K562 (cell line): ENCODE data around the gene POLR2A. TPM values are rescaled to one million over a fixed set of nuclear protein-coding genes. Genes with fewer than 3 reads are reported as not detected.

Experiments used
- ATF1 ChIP-seq, 2 experiments: fragments of 450-650 bp in 1 of 2; IDR thresholded peaks; 2 replicates each; pipeline ENCODE4 v1.6.1; 2016; ENCODE audit warnings: missing compliant biosample characterization in 1 of 2, missing genetic modification characterization in 1 of 2
- BRCA1 ChIP-seq, 2 experiments: fragments of 450-650 bp in 1 of 2; sonication (generic) in 1 of 2; formaldehyde crosslinking in 1 of 2; IDR thresholded peaks; 2 replicates each; pipeline versions ENCODE4 v1.5.0 to v1.6.1; 2017 to 2020; ENCODE audit warnings: mild to moderate bottlenecking in 1 of 2, missing genetic modification reagents in 1 of 2
- DEAF1 ChIP-seq: fragments of 450-650 bp; formaldehyde crosslinking; IDR thresholded peaks from 2 replicates; pipeline ENCODE4 v1.4.0; 2020; ENCODE audit warnings: mild to moderate bottlenecking, moderate library complexity
- HMBOX1 ChIP-seq: sonication (generic); IDR thresholded peaks from 2 replicates; pipeline ENCODE4 v1.6.1; 2016
- L3MBTL2 ChIP-seq: fragments of 450-650 bp; IDR thresholded peaks from 2 replicates; pipeline ENCODE4 v1.6.1; 2016; ENCODE audit warnings: mild to moderate bottlenecking, moderate library complexity
- MEIS2 ChIP-seq: fragments of 450-650 bp; IDR thresholded peaks from 2 replicates; pipeline ENCODE4 v1.6.1; 2014; ENCODE audit warnings: mild to moderate bottlenecking; ENCODE audit not compliant: partially characterized antibody
- MIER1 ChIP-seq: fragments of 450-650 bp; IDR thresholded peaks from 2 replicates; pipeline ENCODE4 v1.6.1; 2016; ENCODE audit warnings: antibody characterized with exemption, mild to moderate bottlenecking, low read depth
- NELFE ChIP-seq: IDR thresholded peaks from 2 replicates; pipeline ENCODE4 v1.6.1; 2011; ENCODE audit warnings: mild to moderate bottlenecking; ENCODE audit not compliant: insufficient read depth, insufficient read length
- PHB2 ChIP-seq: fragments of 450-650 bp; IDR thresholded peaks from 2 replicates; pipeline ENCODE4 v1.6.1; 2017; ENCODE audit warnings: low read depth
- PHF20 ChIP-seq: fragments of 450-650 bp; IDR thresholded peaks from 2 replicates; pipeline ENCODE4 v1.6.1; 2018; ENCODE audit not compliant: partially characterized antibody
- SIN3A ChIP-seq, 2 experiments: fragments of 150-350 bp in 1 of 2; IDR thresholded peaks; 2 replicates each; pipeline ENCODE4 v1.6.1; 2011 to 2016; ENCODE audit warnings: borderline replicate concordance in 2 of 2, low read depth in 2 of 2, low read length in 2 of 2, mild to moderate bottlenecking in 2 of 2, moderate library complexity in 2 of 2; ENCODE audit not compliant: control insufficient read depth in 1 of 2
- TCF3 ChIP-seq: sonication (generic); formaldehyde crosslinking; IDR thresholded peaks from 2 replicates; pipeline ENCODE4 v1.4.0; 2020; ENCODE audit warnings: mild to moderate bottlenecking, missing genetic modification reagents
- TRIM25 ChIP-seq: fragments of 450-650 bp; IDR thresholded peaks from 2 replicates; pipeline ENCODE4 v1.7.0; 2016; ENCODE audit warnings: borderline replicate concordance
- XRCC4 ChIP-seq: IDR thresholded peaks from one replicate; pipeline ENCODE4 v1.6.1; 2011; ENCODE audit not compliant: insufficient read depth, insufficient read length; ENCODE audit errors: extremely low read depth
- YY1 ChIP-seq, 3 experiments: IDR thresholded peaks; 2 replicates each; pipeline ENCODE4 v1.6.1; 2011; ENCODE audit warnings: low read length in 2 of 3, mild to moderate bottlenecking in 2 of 3, moderate library complexity in 2 of 3, borderline replicate concordance in 1 of 3, control low read depth in 1 of 3, low read depth in 1 of 3; ENCODE audit not compliant: insufficient read depth in 3 of 3, insufficient replicate concordance in 2 of 3, control insufficient read depth in 1 of 3, insufficient read length in 1 of 3; ENCODE audit errors: extremely low read depth in 1 of 3
- ZNF232 ChIP-seq: sonication (generic); formaldehyde crosslinking; IDR thresholded peaks from 2 replicates; pipeline ENCODE4 v1.8.0; 2022; ENCODE audit warnings: mild to moderate bottlenecking, missing genetic modification reagents
- ZNF263 ChIP-seq: sonication (generic); formaldehyde crosslinking; IDR thresholded peaks from 2 replicates; pipeline ENCODE4 v1.8.0; 2022; ENCODE audit warnings: mild to moderate bottlenecking, missing genetic modification reagents, borderline replicate concordance
- ZNF592 ChIP-seq: fragments of 450-650 bp; IDR thresholded peaks from 2 replicates; pipeline ENCODE4 v1.6.1; 2017; ENCODE audit warnings: antibody characterized with exemption, mild to moderate bottlenecking
- polyA plus RNA-seq, 8 experiments: library from polyadenylated mRNA; depleted of rRNA in 4 of 8; stranded (reverse) in 5 of 8; unstranded in 3 of 8; fragments of >200 nt; fragmentation: Nextera tagmentation in 2 of 8; fragmentation: Illumina TruSeq in 1 of 8; extraction: Ambion mirVana in 2 of 8; extraction: Trizol in 1 of 8; gene quantifications; 2 replicates each; pipeline versions ENCODE4 v1.2.1 to v1.2.3, GENCODE V29; 2011 to 2014; ENCODE audit warnings: inconsistent platforms in 1 of 8, missing spikeins in 1 of 8
- total RNA-seq, 7 experiments: library from RNA; depleted of rRNA in 6 of 7; stranded (reverse); fragments of >200 nt in 6 of 7; fragmentation: Illumina TruSeq in 2 of 7; extraction: Trizol in 2 of 7; gene quantifications; 2 replicates each; pipeline versions ENCODE4 v1.2.1 to v1.2.3, GENCODE V29; 2011 to 2021; ENCODE audit warnings: low replicate concordance in 1 of 7

Gene POLR2A
- total and polyA plus RNA-seq, 9 of the 15 experiments (the other 6 are each of a cell fraction or from before 2014, with no cell fraction given) = 1.3 to 109 (median 12.4) TPM

GRCh38 chr17:7475764-7476422, 8.3 kb upstream of the POLR2A start (continued):
- TF ChIP-seq XRCC4 = no peak
- TF ChIP-seq MEIS2 = peak; percentile 18
- no peak for TF ChIP-seq MIER1
- TF ChIP-seq SIN3A (IDR thresholded peaks at IDR 0.05; ENCODE audit: borderline replicate concordance in 2 of 2, control insufficient read depth in 1 of 2, low read depth in 2 of 2, low read length in 2 of 2) = peak in 1 of 2 experiments; percentile 52; a peak in 1 of 4 replicates
- TF ChIP-seq HMBOX1 = peak; percentile 72
- peak; percentile 79 for TF ChIP-seq L3MBTL2
- no peak for TF ChIP-seq PHB2
- no peak for TF ChIP-seq NELFE
- peak; percentile 68 for TF ChIP-seq TCF3 (CRISPR knock-in tag)
- no peak for TF ChIP-seq DEAF1
- no peak for TF ChIP-seq TRIM25
- peak in 1 of 3 experiments; percentile 60 for TF ChIP-seq YY1 (IDR thresholded peaks at IDR 0.05; ENCODE audit: borderline replicate concordance in 1 of 3, control insufficient read depth in 1 of 3, extremely low read depth in 1 of 3, insufficient read depth in 3 of 3, insufficient read length in 1 of 3, insufficient replicate concordance in 2 of 3, low read depth in 1 of 3, low read length in 2 of 3)
- no peak; the same call in 1 of the 2 replicates for TF ChIP-seq ZNF263
- peak; percentile 45; the same call in 1 of the 2 replicates for TF ChIP-seq ZNF592
- no peak for TF ChIP-seq ZNF232 (CRISPR knock-in tag)
- no peak for TF ChIP-seq BRCA1 (IDR thresholded peaks at IDR 0.05)
- no peak for TF ChIP-seq BRCA1 (CRISPR knock-in tag; IDR thresholded peaks at IDR 0.05)
- no peak for TF ChIP-seq ATF1 (CRISPR knock-in tag; IDR thresholded peaks at IDR 0.05)
- TF ChIP-seq ATF1 (tag; IDR thresholded peaks at IDR 0.05) = 0 out of 2 replicates have a peak, but pooled peaks have one; percentile 30
- no peak for TF ChIP-seq PHF20
